Activated CD4-positive, alpha-beta T cell treated with anti-CD3 and anti-CD28 coated beads, Interleukin-2, amount 10 ng/mL, durations not matched to agents 24 days and 14 days (primary cell): ENCODE results near the gene RAPGEF2. TPM values are rescaled to one million over a fixed set of nuclear protein-coding genes. Genes with fewer than 3 reads are reported as not detected.

Experiments
- DNase-seq: peaks from one replicate; pipeline ENCODE4 v3.0.0; 2022
- H3K27ac Mint-ChIP-seq: one replicate; pipeline ENCODE4 v1.8.0; 2022; ENCODE audit warnings: mild to moderate bottlenecking, mixed read lengths
- H3K27me3 Mint-ChIP-seq: one replicate; pipeline ENCODE4 v1.8.0; 2022; ENCODE audit warnings: mixed read lengths
- H3K36me3 Mint-ChIP-seq: one replicate; pipeline ENCODE4 v1.8.0; 2022; ENCODE audit warnings: low read depth, mild to moderate bottlenecking, mixed read lengths
- H3K4me1 Mint-ChIP-seq: one replicate; pipeline ENCODE4 v1.8.0; 2021; ENCODE audit warnings: mixed read lengths
- H3K4me3 Mint-ChIP-seq: one replicate; pipeline ENCODE4 v1.8.0; 2022; ENCODE audit warnings: mild to moderate bottlenecking, moderate library complexity, mixed read lengths
- H3K9me3 Mint-ChIP-seq: one replicate; pipeline ENCODE4 v1.8.0; 2021; ENCODE audit warnings: mixed read lengths
- intact Hi-C: fragments of 100-400 bp; cut with micrococcal nuclease; formaldehyde crosslinking; loops from one replicate; pipeline ENCODE4 v1.15.1; 2023
- total RNA-seq: library from RNA; stranded (reverse); gene quantifications from 2 replicates; pipeline ENCODE4 v1.2.3, GENCODE V29; 2022

RAPGEF2 gene
- total RNA-seq, 1 donor from 2014 or later, result 27.1 TPM

- intact Hi-C loops, result no loop called here
- H3K4me1 Mint-ChIP-seq, result peaks cover 4% of the 10 kb centered on the region
- peaks cover 2% of the 10 kb centered on the region for H3K36me3 Mint-ChIP-seq
- no peaks in the 10 kb centered on the region for H3K9me3 Mint-ChIP-seq
- no peak overlapping the region for H3K27ac Mint-ChIP-seq
- DNase-seq, result no peak
- H3K27me3 Mint-ChIP-seq, result no peaks in the 10 kb centered on the region
- H3K4me3 Mint-ChIP-seq, result no peak overlapping the region
Measured at GRCh38 chr4:159284113-159284512, 181.2 kb downstream of the RAPGEF2 start.

GRCh38 chr4:159284733-159285132 is 181.9 kb downstream of the RAPGEF2 start:
- Mint-ChIP-seq H3K27ac (no peak overlapping the region), H3K36me3 (peaks cover 2% of the 10 kb centered on the region), H3K4me3 (no peak overlapping the region), H3K27me3 (no peaks in the 10 kb centered on the region), H3K4me1 (peaks cover 4% of the 10 kb centered on the region), H3K9me3 (no peaks in the 10 kb centered on the region)
- intact Hi-C loops, result no loop called here
- DNase-seq, result no peak

- DNase-seq, result no peak
- Mint-ChIP-seq H3K4me1 (peaks cover 4% of the 10 kb centered on the region), H3K36me3 (no peaks in the 10 kb centered on the region), H3K27me3 (no peaks in the 10 kb centered on the region), H3K9me3 (no peaks in the 10 kb centered on the region), H3K4me3 (no peak overlapping the region), H3K27ac (no peak overlapping the region)
- intact Hi-C loops, result no loop called here
Measured at GRCh38 chr4:159287767-159288166, 184.9 kb downstream of the RAPGEF2 start.

- Mint-ChIP-seq H3K27ac (no peak overlapping the region), H3K4me3 (no peak overlapping the region), H3K4me1 (peaks cover 4% of the 10 kb centered on the region), H3K36me3 (no peaks in the 10 kb centered on the region), H3K27me3 (no peaks in the 10 kb centered on the region), H3K9me3 (no peaks in the 10 kb centered on the region)
- intact Hi-C loops, result no loop called here
- DNase-seq, result no peak
Measured at GRCh38 chr4:159289682-159290081, 186.8 kb downstream of the RAPGEF2 start.

GRCh38 chr4:159290321-159291030 is 187.6 kb downstream of the RAPGEF2 start:
- Mint-ChIP-seq H3K27ac (no peak overlapping the region), H3K36me3 (no peaks in the 10 kb centered on the region)

GRCh38 chr4:159291176-159291575 is 188.3 kb downstream of the RAPGEF2 start:
- H3K4me1 Mint-ChIP-seq, result peaks cover 8% of the 10 kb centered on the region
- H3K27me3 Mint-ChIP-seq, result no peaks in the 10 kb centered on the region
- no peak overlapping the region for H3K4me3 Mint-ChIP-seq
- intact Hi-C loops, result no loop called here
- no peak for DNase-seq
- no peak overlapping the region for H3K27ac Mint-ChIP-seq
- H3K36me3 Mint-ChIP-seq, result no peaks in the 10 kb centered on the region
- no peaks in the 10 kb centered on the region for H3K9me3 Mint-ChIP-seq

More at GRCh38 chr4:159290321-159291030, 187.6 kb downstream of the RAPGEF2 start:
- intact Hi-C loops, result no loop called here
- Mint-ChIP-seq H3K4me3 (no peak overlapping the region), H3K27me3 (no peaks in the 10 kb centered on the region), H3K4me1 (peaks cover 4% of the 10 kb centered on the region), H3K9me3 (no peaks in the 10 kb centered on the region)
- DNase-seq, result no peak

- intact Hi-C loops, result no loop called here
- peaks cover 12% of the 10 kb centered on the region for H3K4me1 Mint-ChIP-seq
- H3K9me3 Mint-ChIP-seq, result no peaks in the 10 kb centered on the region
- no peak overlapping the region for H3K4me3 Mint-ChIP-seq
- DNase-seq, result no peak
- H3K27ac Mint-ChIP-seq, result no peak overlapping the region
- no peaks in the 10 kb centered on the region for H3K36me3 Mint-ChIP-seq
- H3K27me3 Mint-ChIP-seq, result no peaks in the 10 kb centered on the region
Measured at GRCh38 chr4:159292137-159292896, 189.4 kb downstream of the RAPGEF2 start.

GRCh38 chr4:159293811-159294515 is 191.1 kb downstream of the RAPGEF2 start:
- H3K27me3 Mint-ChIP-seq, result no peaks in the 10 kb centered on the region
- no peak overlapping the region for H3K27ac Mint-ChIP-seq
- H3K9me3 Mint-ChIP-seq, result no peaks in the 10 kb centered on the region
- H3K4me3 Mint-ChIP-seq, result no peak overlapping the region
- DNase-seq, result no peak
- no peaks in the 10 kb centered on the region for H3K36me3 Mint-ChIP-seq
- H3K4me1 Mint-ChIP-seq, result peaks cover 13% of the 10 kb centered on the region
- intact Hi-C loops, result no loop called here

- no peaks in the 10 kb centered on the region for H3K36me3 Mint-ChIP-seq
- no peaks in the 10 kb centered on the region for H3K27me3 Mint-ChIP-seq
- no peak overlapping the region for H3K4me3 Mint-ChIP-seq
- H3K4me1 Mint-ChIP-seq, result peaks cover 13% of the 10 kb centered on the region
- intact Hi-C loops, result no loop called here
- no peak overlapping the region for H3K27ac Mint-ChIP-seq
- no peak for DNase-seq
- H3K9me3 Mint-ChIP-seq, result no peaks in the 10 kb centered on the region
Measured at GRCh38 chr4:159296061-159296460, 193.2 kb downstream of the RAPGEF2 start.

GRCh38 chr4:159297091-159297490 is 194.2 kb downstream of the RAPGEF2 start:
- DNase-seq, result no peak
- intact Hi-C loops, result no loop called here
- H3K27ac Mint-ChIP-seq, result no peak overlapping the region
- no peak overlapping the region for H3K4me3 Mint-ChIP-seq
- no peaks in the 10 kb centered on the region for H3K9me3 Mint-ChIP-seq
- no peaks in the 10 kb centered on the region for H3K36me3 Mint-ChIP-seq
- H3K27me3 Mint-ChIP-seq, result no peaks in the 10 kb centered on the region
- peaks cover 13% of the 10 kb centered on the region for H3K4me1 Mint-ChIP-seq

GRCh38 chr4:159298502-159298901 is 195.6 kb downstream of the RAPGEF2 start:
- H3K36me3 Mint-ChIP-seq, result no peaks in the 10 kb centered on the region
- no peaks in the 10 kb centered on the region for H3K9me3 Mint-ChIP-seq
- H3K27me3 Mint-ChIP-seq, result no peaks in the 10 kb centered on the region
- intact Hi-C loops, result no loop called here
- no peak overlapping the region for H3K4me3 Mint-ChIP-seq
- H3K27ac Mint-ChIP-seq, result no peak overlapping the region
- H3K4me1 Mint-ChIP-seq, result peaks cover 13% of the 10 kb centered on the region
- DNase-seq, result no peak

- H3K9me3 Mint-ChIP-seq, result peaks cover 4% of the 10 kb centered on the region
- DNase-seq, result no peak
- peaks cover 5% of the 10 kb centered on the region for H3K36me3 Mint-ChIP-seq
- intact Hi-C loops, result no loop called here
- no peaks in the 10 kb centered on the region for H3K27me3 Mint-ChIP-seq
- peaks cover 1% of the 10 kb centered on the region for H3K4me1 Mint-ChIP-seq
- no peak overlapping the region for H3K4me3 Mint-ChIP-seq
- no peak overlapping the region for H3K27ac Mint-ChIP-seq
Measured at GRCh38 chr4:159303435-159303834, 200.6 kb downstream of the RAPGEF2 start.

GRCh38 chr4:159305129-159305528 is 202.2 kb downstream of the RAPGEF2 start:
- no peak overlapping the region for H3K27ac Mint-ChIP-seq

GRCh38 chr4:159307929-159308328 is 205.1 kb downstream of the RAPGEF2 start:
- intact Hi-C loops, result no loop called here
- no peak overlapping the region for H3K27ac Mint-ChIP-seq
- DNase-seq, result no peak
- H3K9me3 Mint-ChIP-seq, result peaks cover 4% of the 10 kb centered on the region
- H3K4me3 Mint-ChIP-seq, result no peak overlapping the region
- peaks cover 5% of the 10 kb centered on the region for H3K36me3 Mint-ChIP-seq
- H3K27me3 Mint-ChIP-seq, result no peaks in the 10 kb centered on the region
- no peaks in the 10 kb centered on the region for H3K4me1 Mint-ChIP-seq

More at GRCh38 chr4:159305129-159305528, 202.2 kb downstream of the RAPGEF2 start:
- no peaks in the 10 kb centered on the region for H3K4me1 Mint-ChIP-seq
- peaks cover 4% of the 10 kb centered on the region for H3K9me3 Mint-ChIP-seq
- no peaks in the 10 kb centered on the region for H3K27me3 Mint-ChIP-seq
- intact Hi-C loops, result no loop called here
- peaks cover 5% of the 10 kb centered on the region for H3K36me3 Mint-ChIP-seq
- no peak overlapping the region for H3K4me3 Mint-ChIP-seq
- DNase-seq, result no peak
